ENCODE data around the gene HDHD3. TPM values are rescaled to one million over a fixed set of nuclear protein-coding genes. Genes with fewer than 3 reads are reported as not detected.
"Not testable (repeated sequence)": the region's sequence is repeated elsewhere in the genome, so short reads cannot be mapped to it uniquely, and the experiment has no call there.

The HDHD3 gene
- total and polyA plus RNA-seq, 3 experiments from 2014 or later, result 11.9 to 39.6 (median 14.3) TPM

- peak overlapping the region in 1 of 8 donors; percentile 91 for H3K27ac Mint-ChIP-seq
- CTCF ChIA-PET, result no interaction called here
- POLR2A ChIA-PET, result no interaction called here
Observed at GRCh38 chr9:113368348-113368981, 8.3 kb downstream of the HDHD3 start.

GRCh38 chr9:113365652-113366051 is 11.1 kb downstream of the HDHD3 start:
- not testable (repeated sequence) for H3K4me3 Mint-ChIP-seq; DNase-seq; H3K27me3 ChIP-seq (ENCODE audit: insufficient read depth, low read length, poor library complexity, severe bottlenecking); H3K36me3 Mint-ChIP-seq; H3K4me1 ChIP-seq (ENCODE audit: insufficient read depth, low read length); H3K9me3 ChIP-seq (ENCODE audit: low read length); H3K4me1 Mint-ChIP-seq; H3K9me3 Mint-ChIP-seq; H3K4me3 ChIP-seq (ENCODE audit: low read length); H3K27me3 Mint-ChIP-seq; H3K27ac ChIP-seq (ENCODE audit: low read depth, low read length); H3K36me3 ChIP-seq (ENCODE audit: insufficient read depth, low read length); H3K27ac Mint-ChIP-seq
- ChIA-PET POLR2A (interaction anchor here (0.6 kb wide), 1 partner anchor 116 kb away, joined by 3 read pairs; no protein-coding TSS in a partner anchor), CTCF (interaction anchor here (1.2 kb wide), 1 partner anchor 35 kb away, joined by 3 read pairs; the partner anchor contains the start of gene ALAD)

More at GRCh38 chr9:113368348-113368981, 8.3 kb downstream of the HDHD3 start:
- Histone ChIP-seq H3K9me3 (ENCODE audit: low read length) (no peaks in the 10 kb centered on the region), H3K4me1 (ENCODE audit: insufficient read depth, low read length) (no peaks in the 10 kb centered on the region), H3K36me3 (ENCODE audit: insufficient read depth, low read length) (no peaks in the 10 kb centered on the region), H3K27ac (ENCODE audit: low read depth, low read length) (no peak overlapping the region), H3K27me3 (ENCODE audit: insufficient read depth, low read length, poor library complexity, severe bottlenecking) (no peaks in the 10 kb centered on the region), H3K4me3 (ENCODE audit: low read length) (no peak overlapping the region)
- H3K4me3 Mint-ChIP-seq, result peak overlapping the region in 1 of 7 donors; percentile 54
- peaks cover 0 to 9% (median 0%) of the 10 kb centered on the region in 3 donors for H3K36me3 Mint-ChIP-seq
- no peaks in the 10 kb centered on the region for H3K9me3 Mint-ChIP-seq
- no peaks in the 10 kb centered on the region for H3K4me1 Mint-ChIP-seq
- peaks cover 0 to 1% of the 10 kb centered on the region in 2 donors for H3K27me3 Mint-ChIP-seq
- no peak for DNase-seq

GRCh38 chr9:113364951-113365350 is 11.8 kb downstream of the HDHD3 start:
- ChIA-PET CTCF (interaction anchor here (1.2 kb wide), 1 partner anchor 36 kb away, joined by 3 read pairs; the partner anchor contains the start of gene ALAD), POLR2A (interaction anchor here (0.6 kb wide), 1 partner anchor 116 kb away, joined by 3 read pairs; no protein-coding TSS in a partner anchor)
- peaks cover 0 to 4% of the 10 kb centered on the region in 2 donors for H3K27me3 Mint-ChIP-seq
- DNase-seq, result no peak
- no peaks in the 10 kb centered on the region for H3K9me3 ChIP-seq (ENCODE audit: low read length)
- no peaks in the 10 kb centered on the region for H3K9me3 Mint-ChIP-seq
- H3K27me3 ChIP-seq (ENCODE audit: insufficient read depth, low read length, poor library complexity, severe bottlenecking), result no peaks in the 10 kb centered on the region
- H3K4me1 ChIP-seq (ENCODE audit: insufficient read depth, low read length), result no peaks in the 10 kb centered on the region
- no peaks in the 10 kb centered on the region for H3K4me1 Mint-ChIP-seq
- H3K36me3 Mint-ChIP-seq, result no peaks in the 10 kb centered on the region
- no peaks in the 10 kb centered on the region for H3K36me3 ChIP-seq (ENCODE audit: insufficient read depth, low read length)
- H3K4me3 ChIP-seq (ENCODE audit: low read length), result no peak overlapping the region
- no peak overlapping the region for H3K27ac Mint-ChIP-seq
- H3K27ac ChIP-seq (ENCODE audit: low read depth, low read length), result no peak overlapping the region
- H3K4me3 Mint-ChIP-seq, result no peak overlapping the region

GRCh38 chr9:113363336-113363735 is 13.4 kb downstream of the HDHD3 start:
- no peak overlapping the region for H3K4me3 ChIP-seq (ENCODE audit: low read length)
- no peaks in the 10 kb centered on the region for H3K4me1 ChIP-seq (ENCODE audit: insufficient read depth, low read length)
- no peak overlapping the region for H3K27ac ChIP-seq (ENCODE audit: low read depth, low read length)
- DNase-seq, result no peak
- Mint-ChIP-seq H3K4me1 (no peaks in the 10 kb centered on the region), H3K4me3 (no peak overlapping the region), H3K27ac (no peak overlapping the region), H3K27me3 (peaks cover 0 to 4% of the 10 kb centered on the region in 2 donors), H3K36me3 (peaks cover 0 to 3% (median 0%) of the 10 kb centered on the region in 3 donors), H3K9me3 (no peaks in the 10 kb centered on the region)
- no peaks in the 10 kb centered on the region for H3K36me3 ChIP-seq (ENCODE audit: insufficient read depth, low read length)
- H3K27me3 ChIP-seq (ENCODE audit: insufficient read depth, low read length, poor library complexity, severe bottlenecking), result no peaks in the 10 kb centered on the region
- POLR2A ChIA-PET, result no interaction called here
- H3K9me3 ChIP-seq (ENCODE audit: low read length), result no peaks in the 10 kb centered on the region
- CTCF ChIA-PET, result no interaction called here

GRCh38 chr9:113361304-113362018 is 15.3 kb downstream of the HDHD3 start:
- no peaks in the 10 kb centered on the region for H3K36me3 ChIP-seq (ENCODE audit: insufficient read depth, low read length)
- H3K27me3 ChIP-seq (ENCODE audit: insufficient read depth, low read length, poor library complexity, severe bottlenecking), result no peaks in the 10 kb centered on the region
- peaks cover 4 to 5% of the 10 kb centered on the region in 2 donors for H3K27me3 Mint-ChIP-seq
- H3K36me3 Mint-ChIP-seq, result peaks cover 0 to 3% (median 0%) of the 10 kb centered on the region in 3 donors
- no peak overlapping the region for H3K4me3 ChIP-seq (ENCODE audit: low read length)
- H3K4me3 Mint-ChIP-seq, result no peak overlapping the region
- H3K4me1 ChIP-seq (ENCODE audit: insufficient read depth, low read length), result no peaks in the 10 kb centered on the region
- no peaks in the 10 kb centered on the region for H3K9me3 ChIP-seq (ENCODE audit: low read length)
- no peaks in the 10 kb centered on the region for H3K9me3 Mint-ChIP-seq
- no peaks in the 10 kb centered on the region for H3K4me1 Mint-ChIP-seq
- DNase-seq, result no peak
- no peak overlapping the region for H3K27ac ChIP-seq (ENCODE audit: low read depth, low read length)
- CTCF ChIA-PET, result interaction anchor here (0.8 to 1.0 kb wide), 2 partner anchors 11 to 14 kb away, joined by 3 to 4 read pairs; no protein-coding TSS in a partner anchor
- H3K27ac Mint-ChIP-seq, result peak overlapping the region in 1 of 8 donors; percentile 49
- POLR2A ChIA-PET, result no interaction called here

- no peaks in the 10 kb centered on the region for H3K4me1 Mint-ChIP-seq
- H3K36me3 Mint-ChIP-seq, result peaks cover 0 to 3% (median 0%) of the 10 kb centered on the region in 3 donors
- peaks cover 5 to 7% of the 10 kb centered on the region in 2 donors for H3K27me3 Mint-ChIP-seq
- Histone ChIP-seq H3K9me3 (ENCODE audit: low read length) (no peaks in the 10 kb centered on the region), H3K36me3 (ENCODE audit: insufficient read depth, low read length) (no peaks in the 10 kb centered on the region), H3K4me3 (ENCODE audit: low read length) (no peak overlapping the region), H3K27ac (ENCODE audit: low read depth, low read length) (no peak overlapping the region), H3K27me3 (ENCODE audit: insufficient read depth, low read length, poor library complexity, severe bottlenecking) (no peaks in the 10 kb centered on the region), H3K4me1 (ENCODE audit: insufficient read depth, low read length) (no peaks in the 10 kb centered on the region)
- POLR2A ChIA-PET, result no interaction called here
- no peaks in the 10 kb centered on the region for H3K9me3 Mint-ChIP-seq
- no peak overlapping the region for H3K4me3 Mint-ChIP-seq
- DNase-seq, result no peak
- H3K27ac Mint-ChIP-seq, result no peak overlapping the region
- CTCF ChIA-PET, result no interaction called here
Observed at GRCh38 chr9:113360242-113360842, 16.4 kb downstream of the HDHD3 start.

GRCh38 chr9:113359385-113359784 is 17.4 kb downstream of the HDHD3 start:
- CTCF ChIA-PET, result interaction anchor here (0.8 kb wide), 1 partner anchor 11 kb away, joined by 3 read pairs; no protein-coding TSS in a partner anchor
- DNase-seq, result no peak
- H3K9me3 ChIP-seq (ENCODE audit: low read length), result no peaks in the 10 kb centered on the region
- no peaks in the 10 kb centered on the region for H3K4me1 ChIP-seq (ENCODE audit: insufficient read depth, low read length)
- no peak overlapping the region for H3K27ac ChIP-seq (ENCODE audit: low read depth, low read length)
- H3K9me3 Mint-ChIP-seq, result no peaks in the 10 kb centered on the region
- peaks cover 0 to 3% (median 0%) of the 10 kb centered on the region in 3 donors for H3K36me3 Mint-ChIP-seq
- no peak overlapping the region for H3K4me3 ChIP-seq (ENCODE audit: low read length)
- no peaks in the 10 kb centered on the region for H3K4me1 Mint-ChIP-seq
- no peaks in the 10 kb centered on the region for H3K27me3 ChIP-seq (ENCODE audit: insufficient read depth, low read length, poor library complexity, severe bottlenecking)
- POLR2A ChIA-PET, result no interaction called here
- peaks cover 5 to 7% of the 10 kb centered on the region in 2 donors for H3K27me3 Mint-ChIP-seq
- no peaks in the 10 kb centered on the region for H3K36me3 ChIP-seq (ENCODE audit: insufficient read depth, low read length)
- no peak overlapping the region for H3K27ac Mint-ChIP-seq
- no peak overlapping the region for H3K4me3 Mint-ChIP-seq

Data from CD8-positive, alpha-beta memory T cell (primary cell).